GM12892 (cell line): ENCODE results near the gene GAGE12H.
"Not testable (repeated sequence)": the region's sequence is repeated elsewhere in the genome, so short reads cannot be mapped to it uniquely, and the experiment has no call there.

Experiments used
- POLR2A ChIP-seq: IDR thresholded peaks from 2 replicates; pipeline ENCODE4 v1.6.1; 2011; ENCODE audit warnings: low read depth, low read length, control low read depth
- POLR2AphosphoS5 ChIP-seq: IDR thresholded peaks from 2 replicates; pipeline ENCODE4 v1.6.1; 2011; ENCODE audit warnings: low read depth, low read length, control low read depth
- TAF1 ChIP-seq: IDR thresholded peaks from 2 replicates; pipeline ENCODE4 v1.6.1; 2011; ENCODE audit warnings: low read depth, mild to moderate bottlenecking, control low read depth, low read length, borderline replicate concordance

- not testable (repeated sequence) for TF ChIP-seq POLR2A, TAF1, POLR2AphosphoS5
Measured at GRCh38 chrX:49541433-49541832, 38.3 kb upstream of the GAGE12H start, which contains the start of gene GAGE12D.
